H1 (cell line): Measurements from ENCODE around the gene UMAD1. TPM values are rescaled to one million over a fixed set of nuclear protein-coding genes. Genes with fewer than 3 reads are reported as not detected.

Source experiments
- polyA plus RNA-seq, 7 experiments: library from polyadenylated mRNA; depleted of rRNA in 3 of 7; stranded (reverse) in 5 of 7; unstranded in 2 of 7; fragments of >200 nt in 5 of 7; fragments of 200-250 nt in 2 of 7; gene quantifications; 1 replicate in 5 of 7; 2 replicates in 1 of 7; 4 replicates in 1 of 7; pipeline versions ENCODE4 v1.2.1 to v1.2.3, GENCODE V29; 2011 to 2013; ENCODE audit warnings: missing spikeins in 2 of 7, mixed read lengths in 2 of 7
- small RNA-seq: library from polyadenylated mRNA; stranded (forward); fragments of <200 nt; extraction: miRNeasy Mini kit (QIAGEN cat#:217004); gene quantifications from one replicate; pipeline ENCODE3, GENCODE V24; 2013; ENCODE audit not compliant: insufficient read depth
- total RNA-seq: library from RNA; stranded (reverse); fragmentation: NEBNext Ultra II Directional; extraction: Animal tissue kit (Norgen Biotek cat#: 25700); gene quantifications from 2 replicates; pipeline ENCODE4 v1.2.1, GENCODE V29; 2021

Gene UMAD1
- total and polyA plus RNA-seq, 2 of the 8 experiments (the other 6 are each of a cell fraction or from before 2014, with no cell fraction given) = 10.4 to 12.3 TPM

Small RNA genes within 50 kb of the gene (small RNA-seq; reads per million reads assigned to genes)
- not detected for gene RNU6-534P

Other genes starting within 250 kb of the UMAD1 start
- gene COL28A1, start 104.9 kb upstream of the UMAD1 start, total RNA-seq = 0.22 and 0.44 TPM in 2 replicates
- gene COL28A1, start 104.9 kb upstream of the UMAD1 start, polyA plus RNA-seq (2011; rRNA removed) = 0.24 and 0.38 TPM in 2 replicates
- 46.5 and 50.7 TPM in 2 replicates for gene MIOS, start 73.9 kb upstream of the UMAD1 start, total RNA-seq
- gene MIOS, start 73.9 kb upstream of the UMAD1 start, polyA plus RNA-seq (2011; rRNA removed) = 13.7 and 15.5 TPM in 2 replicates
- gene RPA3, start 77.9 kb downstream of the UMAD1 start, total RNA-seq = 105 and 106 TPM in 2 replicates
- gene RPA3, start 77.9 kb downstream of the UMAD1 start, polyA plus RNA-seq (2011; rRNA removed) = 41.6 and 60.2 TPM in 2 replicates